Nephron (organoid): ENCODE measurements around the gene DAGLA.

Source experiments
- H3K27ac Mint-ChIP-seq, 3 experiments: 2 replicates each; pipeline ENCODE4 v1.8.0; 2020; ENCODE audit warnings: mixed read lengths in 3 of 3, mild to moderate bottlenecking in 2 of 3, moderate library complexity in 1 of 3
- H3K27me3 Mint-ChIP-seq: 2 replicates; pipeline ENCODE4 v1.8.0; 2021; ENCODE audit warnings: low read depth, mild to moderate bottlenecking, moderate library complexity, mixed read lengths
- H3K36me3 Mint-ChIP-seq: 2 replicates; pipeline ENCODE4 v1.8.0; 2020; ENCODE audit warnings: low read depth, mixed read lengths
- H3K4me1 Mint-ChIP-seq: 2 replicates; pipeline ENCODE4 v1.8.0; 2020; ENCODE audit warnings: mixed read lengths
- H3K4me3 Mint-ChIP-seq, 3 experiments: 2 replicates each; pipeline ENCODE4 v1.8.0; 2020; ENCODE audit warnings: mild to moderate bottlenecking in 3 of 3, mixed read lengths in 3 of 3, moderate library complexity in 2 of 3
- H3K9me3 Mint-ChIP-seq: 2 replicates; pipeline ENCODE4 v1.8.0; 2020; ENCODE audit warnings: mixed read lengths
- TF ChIP-seq, protein P1 (sequence below), 3 experiments: fragments of 200-600 bp; sonication (generic); IDR thresholded peaks; one replicate each; pipeline ENCODE4 v1.5.0; 2021; ENCODE audit warnings: antibody characterized with exemption in 3 of 3; ENCODE audit not compliant: unreplicated experiment in 3 of 3

DAGLA gene

GRCh38 chr11:61747192-61747966, 67.2 kb downstream of the DAGLA start:
- Mint-ChIP-seq H3K4me3 (no peak overlapping the region), H3K27me3 (peaks cover 10% of the 10 kb centered on the region), H3K9me3 (no peaks in the 10 kb centered on the region), H3K27ac (peak overlapping the region in 1 of 3 experiments; percentile 86), H3K4me1 (peaks cover 31% of the 10 kb centered on the region), H3K36me3 (no peaks in the 10 kb centered on the region)
- TF ChIP-seq, protein P1, sequence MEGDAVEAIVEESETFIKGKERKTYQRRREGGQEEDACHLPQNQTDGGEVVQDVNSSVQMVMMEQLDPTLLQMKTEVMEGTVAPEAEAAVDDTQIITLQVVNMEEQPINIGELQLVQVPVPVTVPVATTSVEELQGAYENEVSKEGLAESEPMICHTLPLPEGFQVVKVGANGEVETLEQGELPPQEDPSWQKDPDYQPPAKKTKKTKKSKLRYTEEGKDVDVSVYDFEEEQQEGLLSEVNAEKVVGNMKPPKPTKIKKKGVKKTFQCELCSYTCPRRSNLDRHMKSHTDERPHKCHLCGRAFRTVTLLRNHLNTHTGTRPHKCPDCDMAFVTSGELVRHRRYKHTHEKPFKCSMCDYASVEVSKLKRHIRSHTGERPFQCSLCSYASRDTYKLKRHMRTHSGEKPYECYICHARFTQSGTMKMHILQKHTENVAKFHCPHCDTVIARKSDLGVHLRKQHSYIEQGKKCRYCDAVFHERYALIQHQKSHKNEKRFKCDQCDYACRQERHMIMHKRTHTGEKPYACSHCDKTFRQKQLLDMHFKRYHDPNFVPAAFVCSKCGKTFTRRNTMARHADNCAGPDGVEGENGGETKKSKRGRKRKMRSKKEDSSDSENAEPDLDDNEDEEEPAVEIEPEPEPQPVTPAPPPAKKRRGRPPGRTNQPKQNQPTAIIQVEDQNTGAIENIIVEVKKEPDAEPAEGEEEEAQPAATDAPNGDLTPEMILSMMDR (IDR thresholded peaks at IDR 0.05; ENCODE audit: unreplicated experiment in 3 of 3) = peak; percentile 85 to 94 (median 87)

DNA sequence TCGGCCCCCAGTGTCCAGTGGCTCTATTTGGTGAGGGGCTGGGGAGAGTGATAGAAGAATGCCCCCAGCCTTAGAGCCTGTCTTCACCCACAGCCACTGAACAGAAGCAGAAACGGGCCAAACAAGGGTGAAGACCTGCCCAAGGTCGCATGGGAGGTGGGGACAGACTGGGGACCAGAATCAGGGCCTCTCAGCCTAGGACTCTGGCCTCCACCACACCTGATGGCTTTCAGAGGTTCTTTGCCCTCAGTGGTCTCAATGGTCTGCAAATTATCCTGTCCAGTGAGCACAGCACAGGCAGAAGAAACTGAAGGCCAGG, 67.7 kb downstream of the DAGLA start:
- Mint-ChIP-seq H3K9me3 (no peaks in the 10 kb centered on the region), H3K27me3 (peaks cover 12% of the 10 kb centered on the region), H3K27ac (no peak overlapping the region), H3K4me3 (no peak overlapping the region), H3K4me1 (peaks cover 32% of the 10 kb centered on the region), H3K36me3 (no peaks in the 10 kb centered on the region)
- TF ChIP-seq, protein P1 (IDR thresholded peaks at IDR 0.05; ENCODE audit: unreplicated experiment in 3 of 3) = no peak

- Mint-ChIP-seq H3K36me3 (no peaks in the 10 kb centered on the region), H3K9me3 (no peaks in the 10 kb centered on the region), H3K4me3 (peak overlapping the region; percentile 55 to 62 (median 62)), H3K27me3 (peaks cover 26% of the 10 kb centered on the region), H3K4me1 (peaks cover 43% of the 10 kb centered on the region), H3K27ac (peak overlapping the region; percentile 83 to 87 (median 85))
- TF ChIP-seq, protein P1 (IDR thresholded peaks at IDR 0.05; ENCODE audit: unreplicated experiment in 3 of 3) = no peak
Observed at GRCh38 chr11:61749591-61750217, 69.5 kb downstream of the DAGLA start.

- TF ChIP-seq, protein P1 (IDR thresholded peaks at IDR 0.05; ENCODE audit: unreplicated experiment in 3 of 3) = no peak
- Mint-ChIP-seq H3K4me3 (peak overlapping the region; percentile 73 to 82 (median 81)), H3K36me3 (no peaks in the 10 kb centered on the region), H3K9me3 (no peaks in the 10 kb centered on the region), H3K4me1 (peaks cover 47% of the 10 kb centered on the region), H3K27me3 (peaks cover 30% of the 10 kb centered on the region), H3K27ac (peak overlapping the region; percentile 11 to 74 (median 53))
Observed at GRCh38 chr11:61750631-61751273, 70.6 kb downstream of the DAGLA start.

GRCh38 chr11:61751384-61751783, 71.2 kb downstream of the DAGLA start:
- Mint-ChIP-seq H3K9me3 (no peaks in the 10 kb centered on the region), H3K36me3 (no peaks in the 10 kb centered on the region), H3K27me3 (peaks cover 30% of the 10 kb centered on the region), H3K4me3 (peak overlapping the region; percentile 73 to 82 (median 81)), H3K4me1 (peaks cover 43% of the 10 kb centered on the region), H3K27ac (peak overlapping the region; percentile 11 to 74 (median 53))
- TF ChIP-seq, protein P1 (IDR thresholded peaks at IDR 0.05; ENCODE audit: unreplicated experiment in 3 of 3) = no peak
